HG02884 (cell line): ENCODE data around the gene CXCL12.

ENCODE experiments used
- ATAC-seq: cut with Tn5 transposase; IDR thresholded peaks from one replicate; pipeline ENCODE4 v1.9.1; 2021; ENCODE audit warnings: mild to moderate bottlenecking, moderate library complexity; ENCODE audit not compliant: unreplicated experiment

Gene CXCL12

DNA sequence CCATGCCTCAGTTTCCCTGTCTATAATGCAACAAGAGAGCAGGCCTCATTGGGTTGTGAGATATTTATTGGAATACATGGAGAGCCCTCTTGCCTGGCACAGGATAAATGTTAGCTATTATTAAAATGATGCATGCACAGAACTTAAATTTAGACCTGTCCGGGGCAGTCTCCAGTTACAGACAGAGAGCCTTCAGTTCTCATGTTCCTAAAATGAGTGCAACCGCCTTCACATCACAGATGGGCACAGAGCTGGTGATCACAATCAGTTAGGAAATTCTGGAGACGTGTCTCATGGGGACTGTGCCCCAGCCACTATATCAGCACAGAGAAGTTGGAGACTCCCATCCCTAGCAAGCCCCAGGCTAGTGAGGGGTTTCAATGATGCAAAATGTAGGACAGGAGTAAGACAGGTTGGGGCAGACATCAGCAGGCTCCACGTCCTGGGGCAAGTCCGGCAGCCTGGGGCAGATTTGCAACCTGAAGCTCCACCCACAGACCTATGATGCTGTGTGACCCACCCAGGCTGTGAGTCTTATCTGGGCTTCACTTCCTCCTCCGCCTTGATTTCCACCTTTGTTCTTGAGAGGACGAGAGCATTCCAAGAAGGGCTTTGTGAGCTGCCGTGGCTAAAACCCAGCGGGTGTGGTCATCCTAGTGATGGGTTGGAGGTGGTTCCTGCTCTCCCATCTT is 49.4 kb downstream of the CXCL12 start:
- ATAC-seq: no peak

DNA sequence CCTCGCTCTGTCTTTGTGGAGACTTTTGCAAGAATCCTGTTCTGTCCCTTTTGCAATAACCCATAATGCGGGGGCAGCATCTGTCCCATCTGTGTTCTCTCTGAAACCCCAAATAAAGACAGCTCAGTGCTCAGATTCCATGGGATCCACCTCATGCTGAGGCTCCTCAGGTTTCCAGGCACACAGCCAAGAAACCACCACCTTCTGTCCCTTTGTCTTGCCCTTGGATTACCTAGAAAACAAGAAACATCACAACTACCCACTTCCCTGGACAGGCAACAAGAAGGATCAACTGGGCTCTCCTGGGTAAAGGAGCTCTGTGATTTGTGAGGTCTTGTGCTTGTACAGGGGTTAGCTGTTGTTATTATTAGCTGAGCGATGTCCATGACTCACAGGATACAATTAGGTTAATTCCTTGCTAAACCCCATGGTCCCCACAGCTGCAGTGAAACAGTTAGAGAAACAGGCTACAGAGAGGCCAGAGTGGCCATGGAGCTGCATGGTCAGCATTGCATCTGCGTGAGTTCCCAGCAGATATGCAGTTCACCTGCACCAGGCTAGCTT is 50.2 kb downstream of the CXCL12 start:
- no peak for ATAC-seq

DNA sequence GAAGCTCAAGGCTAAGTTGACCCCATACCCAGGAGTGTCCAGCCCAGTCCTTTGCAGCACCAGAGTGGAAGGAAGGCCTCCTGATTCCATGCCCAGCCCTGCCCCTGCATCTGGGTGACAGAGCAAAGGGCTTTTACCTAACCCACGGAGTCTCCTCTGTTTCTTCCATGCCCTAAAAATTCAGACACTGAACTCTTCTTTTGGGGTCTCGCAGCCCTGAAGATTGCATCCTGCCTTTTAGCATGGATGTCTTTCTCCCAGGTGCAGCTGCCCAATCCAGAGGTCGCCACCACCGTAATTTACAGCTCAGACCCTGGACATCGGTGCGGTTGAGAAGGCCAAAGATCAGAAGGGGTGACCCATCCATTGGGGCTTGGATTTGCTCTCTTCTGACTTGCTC is 50.8 kb downstream of the CXCL12 start:
- no peak for ATAC-seq

DNA sequence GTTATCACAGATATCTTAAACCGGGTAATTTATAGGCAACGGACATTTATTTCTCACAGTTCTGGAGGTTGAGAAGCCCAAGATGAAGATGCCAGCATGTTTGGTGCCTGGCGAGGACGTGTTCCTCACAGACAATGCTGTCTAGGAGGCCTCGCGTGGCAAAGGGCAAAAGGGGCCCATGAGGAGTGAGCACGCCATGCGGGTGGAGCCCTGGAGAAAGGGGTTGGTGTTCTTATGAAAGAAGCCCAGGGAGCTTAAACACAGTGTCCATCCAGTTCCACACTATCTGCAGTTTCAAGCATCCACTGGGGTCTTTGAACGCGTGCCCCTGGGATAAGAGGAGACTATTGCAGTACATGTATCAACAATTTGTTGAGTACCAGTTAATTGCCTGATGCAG is 51.4 kb downstream of the CXCL12 start:
- no peak for ATAC-seq

DNA sequence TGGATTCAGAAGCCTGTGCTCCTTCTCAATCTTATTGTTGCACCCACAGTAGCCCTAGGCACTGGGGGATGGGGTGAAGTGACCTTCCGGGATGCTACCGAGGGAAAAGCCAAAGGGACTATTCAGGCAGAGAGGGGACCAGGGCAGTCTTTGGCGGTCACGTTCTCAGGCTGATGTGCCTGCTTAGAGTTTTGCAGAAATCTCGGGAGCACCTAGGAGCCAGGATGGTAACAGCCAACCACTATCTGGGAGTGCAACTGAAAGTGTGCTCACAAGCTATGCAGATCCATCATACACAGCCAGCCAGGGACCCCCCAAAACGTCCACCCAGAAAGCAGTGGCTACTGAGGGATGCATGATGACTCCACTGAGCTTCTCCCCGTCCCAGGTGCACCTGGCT is 52.4 kb downstream of the CXCL12 start:
- no peak for ATAC-seq

DNA sequence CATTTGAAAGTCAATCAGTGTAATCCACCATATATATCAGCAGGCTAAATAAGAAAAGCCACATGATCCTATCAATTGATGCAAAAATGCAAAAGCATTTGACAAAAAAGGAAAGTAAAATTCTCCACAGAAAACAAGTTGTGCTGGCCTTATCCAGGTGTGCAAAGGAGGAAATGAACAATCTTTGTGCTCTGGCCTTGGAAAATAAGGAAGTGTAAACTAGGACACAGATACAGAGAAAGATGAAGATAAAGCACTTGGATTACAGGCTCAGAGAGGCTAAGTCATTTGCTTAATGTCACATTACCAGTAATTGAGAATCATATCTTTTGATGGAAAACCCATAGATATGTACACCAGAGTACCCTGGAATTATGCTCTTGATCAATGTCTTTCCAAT is 54.5 kb downstream of the CXCL12 start:
- ATAC-seq: no peak

DNA sequence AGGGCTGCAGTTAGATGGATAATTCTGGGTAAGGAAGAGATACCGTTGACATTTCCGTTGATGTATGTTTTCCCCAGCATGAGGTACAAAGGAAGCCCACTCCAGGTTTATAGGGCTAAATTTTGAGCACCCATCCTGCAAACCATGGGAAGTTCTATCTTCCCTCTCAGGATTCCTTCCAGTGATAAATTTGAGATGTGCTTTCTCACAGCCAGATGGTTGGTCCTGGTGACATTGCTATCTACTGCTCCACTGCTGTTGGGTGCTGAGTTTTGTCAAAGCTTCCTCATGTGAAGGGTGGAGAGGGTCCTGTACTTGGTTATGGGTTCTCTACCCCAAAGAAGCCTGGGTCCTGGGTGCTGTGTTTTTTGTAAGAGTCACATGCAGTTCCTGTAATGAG is 57.4 kb downstream of the CXCL12 start:
- ATAC-seq: no peak
